Measurements from ENCODE around the gene ULK4.

The ULK4 gene

GRCh38 chr3:41307065-41307464 lies 654.8 kb downstream of the ULK4 start:
- Histone ChIP-seq H3K4me3 (ENCODE audit: low read length) (no peak overlapping the region), H3K4me1 (ENCODE audit: control insufficient read depth, insufficient read depth, low read length) (no peaks in the 10 kb centered on the region)

GRCh38 chr3:41304593-41304992 lies 657.3 kb downstream of the ULK4 start:
- no peak overlapping the region for H3K9ac ChIP-seq (ENCODE audit: low read length)
- no peak overlapping the region for H3K4me3 ChIP-seq (ENCODE audit: low read length)
- no peaks in the 10 kb centered on the region for H3K9me3 ChIP-seq (ENCODE audit: control insufficient read depth, low read length)
- H3K27me3 ChIP-seq (ENCODE audit: control insufficient read depth, insufficient read depth, low read length), result no peaks in the 10 kb centered on the region
- no peaks in the 10 kb centered on the region for H3K36me3 ChIP-seq (ENCODE audit: control insufficient read depth, insufficient read depth, low read length)
- H3K4me1 ChIP-seq (ENCODE audit: control insufficient read depth, insufficient read depth, low read length), result no peaks in the 10 kb centered on the region

More at GRCh38 chr3:41307065-41307464, 654.8 kb downstream of the ULK4 start:
- no peaks in the 10 kb centered on the region for H3K36me3 ChIP-seq (ENCODE audit: control insufficient read depth, insufficient read depth, low read length)
- no peaks in the 10 kb centered on the region for H3K27me3 ChIP-seq (ENCODE audit: control insufficient read depth, insufficient read depth, low read length)
- H3K9ac ChIP-seq (ENCODE audit: low read length), result no peak overlapping the region
- H3K9me3 ChIP-seq (ENCODE audit: control insufficient read depth, low read length), result no peaks in the 10 kb centered on the region

GRCh38 chr3:41302295-41302694 lies 659.6 kb downstream of the ULK4 start:
- Histone ChIP-seq H3K36me3 (ENCODE audit: control insufficient read depth, insufficient read depth, low read length) (no peaks in the 10 kb centered on the region), H3K4me1 (ENCODE audit: control insufficient read depth, insufficient read depth, low read length) (no peaks in the 10 kb centered on the region), H3K9ac (ENCODE audit: low read length) (no peak overlapping the region), H3K4me3 (ENCODE audit: low read length) (no peak overlapping the region), H3K27me3 (ENCODE audit: control insufficient read depth, insufficient read depth, low read length) (no peaks in the 10 kb centered on the region), H3K9me3 (ENCODE audit: control insufficient read depth, low read length) (no peaks in the 10 kb centered on the region)

- Histone ChIP-seq H3K9me3 (ENCODE audit: control insufficient read depth, low read length) (no peaks in the 10 kb centered on the region), H3K36me3 (ENCODE audit: control insufficient read depth, insufficient read depth, low read length) (no peaks in the 10 kb centered on the region), H3K9ac (ENCODE audit: low read length) (no peak overlapping the region), H3K4me3 (ENCODE audit: low read length) (no peak overlapping the region), H3K4me1 (ENCODE audit: control insufficient read depth, insufficient read depth, low read length) (no peaks in the 10 kb centered on the region), H3K27me3 (ENCODE audit: control insufficient read depth, insufficient read depth, low read length) (no peaks in the 10 kb centered on the region)
These were observed 660.4 kb downstream of the ULK4 start for GRCh38 chr3:41301548-41301947.

GRCh38 chr3:41299036-41299435 lies 662.9 kb downstream of the ULK4 start:
- Histone ChIP-seq H3K4me1 (ENCODE audit: control insufficient read depth, insufficient read depth, low read length) (no peaks in the 10 kb centered on the region), H3K9ac (ENCODE audit: low read length) (no peak overlapping the region), H3K9me3 (ENCODE audit: control insufficient read depth, low read length) (no peaks in the 10 kb centered on the region), H3K4me3 (ENCODE audit: low read length) (no peak overlapping the region), H3K27me3 (ENCODE audit: control insufficient read depth, insufficient read depth, low read length) (no peaks in the 10 kb centered on the region), H3K36me3 (ENCODE audit: control insufficient read depth, insufficient read depth, low read length) (no peaks in the 10 kb centered on the region)

- H3K9ac ChIP-seq (ENCODE audit: low read length), result no peak overlapping the region
- H3K4me1 ChIP-seq (ENCODE audit: control insufficient read depth, insufficient read depth, low read length), result no peaks in the 10 kb centered on the region
- H3K27me3 ChIP-seq (ENCODE audit: control insufficient read depth, insufficient read depth, low read length), result no peaks in the 10 kb centered on the region
- no peaks in the 10 kb centered on the region for H3K36me3 ChIP-seq (ENCODE audit: control insufficient read depth, insufficient read depth, low read length)
- no peaks in the 10 kb centered on the region for H3K9me3 ChIP-seq (ENCODE audit: control insufficient read depth, low read length)
- H3K4me3 ChIP-seq (ENCODE audit: low read length), result no peak overlapping the region
These were observed 664.2 kb downstream of the ULK4 start for GRCh38 chr3:41297750-41298149.

GRCh38 chr3:41296556-41296955 lies 665.3 kb downstream of the ULK4 start:
- Histone ChIP-seq H3K4me1 (ENCODE audit: control insufficient read depth, insufficient read depth, low read length) (no peaks in the 10 kb centered on the region), H3K9ac (ENCODE audit: low read length) (no peak overlapping the region), H3K4me3 (ENCODE audit: low read length) (no peak overlapping the region), H3K27me3 (ENCODE audit: control insufficient read depth, insufficient read depth, low read length) (no peaks in the 10 kb centered on the region), H3K36me3 (ENCODE audit: control insufficient read depth, insufficient read depth, low read length) (no peaks in the 10 kb centered on the region), H3K9me3 (ENCODE audit: control insufficient read depth, low read length) (no peaks in the 10 kb centered on the region)

GRCh38 chr3:41295740-41296139 lies 666.2 kb downstream of the ULK4 start:
- no peak overlapping the region for H3K9ac ChIP-seq (ENCODE audit: low read length)
- no peak overlapping the region for H3K4me3 ChIP-seq (ENCODE audit: low read length)
- H3K9me3 ChIP-seq (ENCODE audit: control insufficient read depth, low read length), result no peaks in the 10 kb centered on the region
- no peaks in the 10 kb centered on the region for H3K36me3 ChIP-seq (ENCODE audit: control insufficient read depth, insufficient read depth, low read length)
- H3K27me3 ChIP-seq (ENCODE audit: control insufficient read depth, insufficient read depth, low read length), result no peaks in the 10 kb centered on the region
- H3K4me1 ChIP-seq (ENCODE audit: control insufficient read depth, insufficient read depth, low read length), result no peaks in the 10 kb centered on the region

- no peak overlapping the region for H3K9ac ChIP-seq (ENCODE audit: low read length)
- H3K4me3 ChIP-seq (ENCODE audit: low read length), result no peak overlapping the region
- H3K36me3 ChIP-seq (ENCODE audit: control insufficient read depth, insufficient read depth, low read length), result no peaks in the 10 kb centered on the region
- no peaks in the 10 kb centered on the region for H3K4me1 ChIP-seq (ENCODE audit: control insufficient read depth, insufficient read depth, low read length)
- H3K9me3 ChIP-seq (ENCODE audit: control insufficient read depth, low read length), result no peaks in the 10 kb centered on the region
- H3K27me3 ChIP-seq (ENCODE audit: control insufficient read depth, insufficient read depth, low read length), result no peaks in the 10 kb centered on the region
These were observed 668.7 kb downstream of the ULK4 start for GRCh38 chr3:41293169-41293681.

GRCh38 chr3:41290736-41291135 lies 671.2 kb downstream of the ULK4 start:
- Histone ChIP-seq H3K9me3 (ENCODE audit: control insufficient read depth, low read length) (no peaks in the 10 kb centered on the region), H3K4me1 (ENCODE audit: control insufficient read depth, insufficient read depth, low read length) (no peaks in the 10 kb centered on the region), H3K27me3 (ENCODE audit: control insufficient read depth, insufficient read depth, low read length) (no peaks in the 10 kb centered on the region), H3K9ac (ENCODE audit: low read length) (no peak overlapping the region), H3K36me3 (ENCODE audit: control insufficient read depth, insufficient read depth, low read length) (no peaks in the 10 kb centered on the region), H3K4me3 (ENCODE audit: low read length) (no peak overlapping the region)

- H3K36me3 ChIP-seq (ENCODE audit: control insufficient read depth, insufficient read depth, low read length), result no peaks in the 10 kb centered on the region
- H3K4me1 ChIP-seq (ENCODE audit: control insufficient read depth, insufficient read depth, low read length), result no peaks in the 10 kb centered on the region
- H3K27me3 ChIP-seq (ENCODE audit: control insufficient read depth, insufficient read depth, low read length), result no peaks in the 10 kb centered on the region
- no peak overlapping the region for H3K4me3 ChIP-seq (ENCODE audit: low read length)
- H3K9ac ChIP-seq (ENCODE audit: low read length), result no peak overlapping the region
- H3K9me3 ChIP-seq (ENCODE audit: control insufficient read depth, low read length), result no peaks in the 10 kb centered on the region
These were observed 671.6 kb downstream of the ULK4 start for GRCh38 chr3:41290306-41290705.

GRCh38 chr3:41288785-41289184 lies 673.1 kb downstream of the ULK4 start:
- Histone ChIP-seq H3K9me3 (ENCODE audit: control insufficient read depth, low read length) (no peaks in the 10 kb centered on the region), H3K9ac (ENCODE audit: low read length) (no peak overlapping the region), H3K36me3 (ENCODE audit: control insufficient read depth, insufficient read depth, low read length) (no peaks in the 10 kb centered on the region), H3K4me3 (ENCODE audit: low read length) (no peak overlapping the region), H3K27me3 (ENCODE audit: control insufficient read depth, insufficient read depth, low read length) (no peaks in the 10 kb centered on the region), H3K4me1 (ENCODE audit: control insufficient read depth, insufficient read depth, low read length) (no peaks in the 10 kb centered on the region)

- no peaks in the 10 kb centered on the region for H3K36me3 ChIP-seq (ENCODE audit: control insufficient read depth, insufficient read depth, low read length)
- H3K4me3 ChIP-seq (ENCODE audit: low read length), result no peak overlapping the region
- H3K9me3 ChIP-seq (ENCODE audit: control insufficient read depth, low read length), result no peaks in the 10 kb centered on the region
- no peaks in the 10 kb centered on the region for H3K4me1 ChIP-seq (ENCODE audit: control insufficient read depth, insufficient read depth, low read length)
- no peaks in the 10 kb centered on the region for H3K27me3 ChIP-seq (ENCODE audit: control insufficient read depth, insufficient read depth, low read length)
- no peak overlapping the region for H3K9ac ChIP-seq (ENCODE audit: low read length)
These were observed 675.6 kb downstream of the ULK4 start for GRCh38 chr3:41286305-41286704.
